Measurements from ENCODE around the gene TPK1. TPM values are rescaled to one million over a fixed set of nuclear protein-coding genes. Genes with fewer than 3 reads are reported as not detected.

The TPK1 gene
- total and polyA plus RNA-seq, 5 experiments from 2014 or later, result 26.1 to 32.6 (median 26.6) TPM

DNA sequence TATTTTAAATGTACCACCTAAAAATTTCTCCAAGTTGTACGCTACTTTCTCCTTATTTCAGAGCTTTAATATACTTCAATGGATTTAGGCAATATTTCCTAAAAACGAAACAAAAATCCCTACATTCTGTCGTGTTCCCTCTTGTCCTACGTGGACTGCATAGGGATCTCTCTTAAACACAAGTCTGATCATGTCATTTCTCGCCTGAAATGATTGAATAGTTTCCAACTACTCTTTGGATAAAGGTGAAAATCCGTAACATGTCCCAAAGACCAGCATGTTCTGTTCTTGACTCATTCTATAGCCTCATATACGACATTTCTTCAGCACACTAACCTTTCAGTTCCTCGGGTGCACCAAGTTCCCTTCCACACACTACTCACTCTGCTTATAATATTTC, 17.7 kb upstream of the TPK1 start:
- Mint-ChIP-seq H3K4me1 (peaks cover 0 to 3% (median 0%) of the 10 kb centered on the region in 4 donors), H3K9me3 (peaks cover 0 to 14% (median 3%) of the 10 kb centered on the region in 9 donors), H3K36me3 (peaks cover 0 to 7% (median 5%) of the 10 kb centered on the region in 3 donors), H3K4me3 (no peak overlapping the region), H3K27ac (no peak overlapping the region), H3K27me3 (peaks cover 0 to 2% (median 0%) of the 10 kb centered on the region in 5 donors)
- ATAC-seq (no peak), DNase-seq (no peak)
- POLR2A ChIA-PET, result interaction anchor here (1.3 kb wide), 1 partner anchor 17 kb away, joined by 6 read pairs; the partner anchor contains the start of gene TPK1

DNA sequence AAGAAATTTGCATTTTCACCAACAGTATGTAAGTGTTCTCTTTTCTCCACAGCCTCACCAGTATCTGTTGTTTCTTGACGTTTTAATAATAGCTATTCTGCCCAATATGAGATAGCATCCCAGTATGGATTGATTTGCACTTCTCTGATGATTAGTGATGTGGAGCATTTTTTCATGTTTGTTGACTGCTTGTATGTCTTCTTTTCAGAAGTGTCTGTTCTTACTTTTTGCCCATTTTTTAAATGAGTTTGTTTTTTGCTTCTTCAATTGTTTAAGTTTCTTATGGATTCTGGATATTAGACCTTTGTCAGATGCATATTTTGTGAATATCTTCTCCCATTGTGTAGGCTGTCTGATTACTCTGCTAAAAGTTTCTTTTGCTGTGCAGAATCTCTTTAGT, 12.2 kb upstream of the TPK1 start:
- Mint-ChIP-seq H3K36me3 (peaks cover 0 to 13% (median 7%) of the 10 kb centered on the region in 3 donors), H3K4me3 (no peak overlapping the region), H3K27me3 (peaks cover 0 to 3% (median 0%) of the 10 kb centered on the region in 5 donors), H3K9me3 (peaks cover 0 to 26% (median 9%) of the 10 kb centered on the region in 9 donors), H3K4me1 (peaks cover 0 to 2% (median under 1%) of the 10 kb centered on the region in 4 donors), H3K27ac (no peak overlapping the region)
- no peak for DNase-seq
- POLR2A ChIA-PET, result no interaction called here
- no peak for ATAC-seq

DNA sequence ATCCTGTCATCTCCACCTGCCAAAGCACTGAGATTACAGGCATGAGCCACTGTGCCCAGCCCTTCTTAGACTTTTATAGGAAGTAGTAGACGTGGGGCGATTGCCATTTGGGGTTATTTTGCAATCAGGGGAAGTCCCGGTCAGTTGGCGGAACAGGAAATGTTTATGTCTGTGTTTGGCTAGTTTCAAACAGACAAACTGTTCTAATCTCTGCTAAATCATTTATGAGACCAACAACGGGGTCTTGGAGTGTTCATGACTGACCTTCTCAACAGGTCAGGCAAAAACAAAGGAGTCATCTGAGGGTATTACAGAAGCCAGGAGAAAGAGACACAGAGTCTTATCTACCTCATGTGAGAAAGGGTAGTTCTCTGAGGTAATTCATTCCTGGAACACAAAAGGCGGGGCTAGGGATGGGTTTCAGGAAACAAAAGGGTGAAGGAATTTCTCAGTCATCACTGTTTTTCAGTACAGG, 6.6 kb upstream of the TPK1 start:
- Mint-ChIP-seq H3K9me3 (peaks cover under 1 to 31% (median 12%) of the 10 kb centered on the region in 9 donors), H3K27ac (peak overlapping the region in 4 of 10 donors; percentile 44 to 88 (median 48)), H3K4me1 (peaks cover 5 to 16% (median 7%) of the 10 kb centered on the region in 4 donors), H3K36me3 (peaks cover 0 to 25% (median 22%) of the 10 kb centered on the region in 3 donors), H3K4me3 (peak overlapping the region in 1 of 10 donors; percentile 61), H3K27me3 (peaks cover 0 to 3% (median 0%) of the 10 kb centered on the region in 5 donors)
- ATAC-seq (peak in 1 of 2 donors; percentile 25), DNase-seq (peak in 1 of 10 donors; percentile 16)
- POLR2A ChIA-PET, result no interaction called here

GRCh38 chr7:144836545-144836842, 641 bp upstream of the TPK1 start:
- POLR2A ChIA-PET, result interaction anchor here (0.6 to 5.6 kb wide), 21 partner anchors 9 to 98 kb away, joined by 3 to 307 read pairs (median 7); no protein-coding TSS in a partner anchor
- Mint-ChIP-seq H3K27me3 (no peaks in the 10 kb centered on the region), H3K36me3 (peaks cover 0 to 36% (median 27%) of the 10 kb centered on the region in 3 donors), H3K27ac (peak overlapping the region; percentile 87 to 99 (median 94)), H3K9me3 (peaks cover 6 to 35% (median 18%) of the 10 kb centered on the region in 9 donors), H3K4me3 (peak overlapping the region; percentile 74 to 98 (median 82)), H3K4me1 (peaks cover 8 to 42% (median 33%) of the 10 kb centered on the region in 4 donors)
- DNase-seq, result no peak
- no peak for ATAC-seq

DNA sequence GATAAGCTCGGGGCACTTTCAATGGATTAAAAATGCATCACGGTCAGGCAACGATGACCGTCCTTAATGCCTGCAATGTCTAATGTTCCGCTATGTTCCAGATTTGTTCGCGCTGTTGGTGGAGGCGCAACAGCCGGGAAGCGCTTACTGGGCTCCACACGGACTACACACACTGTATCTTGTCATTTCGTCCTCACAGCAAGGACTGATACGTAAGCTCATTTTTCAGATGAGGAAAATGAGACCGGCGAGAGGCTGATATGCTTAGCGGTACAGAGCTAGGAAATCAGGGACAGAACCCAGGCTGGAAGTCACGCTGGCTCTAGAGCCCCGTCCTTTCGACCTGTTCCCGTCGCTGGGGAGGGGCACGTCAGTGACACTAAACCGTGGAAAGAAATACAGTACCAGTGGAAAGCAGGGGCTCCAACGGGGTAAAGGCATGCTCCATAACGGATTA, 670 bp downstream of the TPK1 start:
- DNase-seq (peak in 3 of 10 donors; percentile 22 to 67 (median 35)), ATAC-seq (peak; percentile 39 to 46)
- peaks cover 3 to 35% (median 26%) of the 10 kb centered on the region in 3 donors for H3K36me3 Mint-ChIP-seq
- H3K27ac Mint-ChIP-seq, result peak overlapping the region; percentile 98 to 99 (median 99)
- POLR2A ChIA-PET, result interaction anchor here (0.7 to 5.6 kb wide), 25 partner anchors 8 to 1428 kb away, joined by 3 to 307 read pairs (median 7); partner anchors contain the start of gene TCAF1
- H3K4me3 Mint-ChIP-seq, result peak overlapping the region; percentile 91 to 99 (median 98)
- peaks cover 6 to 36% (median 15%) of the 10 kb centered on the region in 9 donors for H3K9me3 Mint-ChIP-seq
- no peaks in the 10 kb centered on the region for H3K27me3 Mint-ChIP-seq
- H3K4me1 Mint-ChIP-seq, result peaks cover 13 to 48% (median 44%) of the 10 kb centered on the region in 4 donors

DNA sequence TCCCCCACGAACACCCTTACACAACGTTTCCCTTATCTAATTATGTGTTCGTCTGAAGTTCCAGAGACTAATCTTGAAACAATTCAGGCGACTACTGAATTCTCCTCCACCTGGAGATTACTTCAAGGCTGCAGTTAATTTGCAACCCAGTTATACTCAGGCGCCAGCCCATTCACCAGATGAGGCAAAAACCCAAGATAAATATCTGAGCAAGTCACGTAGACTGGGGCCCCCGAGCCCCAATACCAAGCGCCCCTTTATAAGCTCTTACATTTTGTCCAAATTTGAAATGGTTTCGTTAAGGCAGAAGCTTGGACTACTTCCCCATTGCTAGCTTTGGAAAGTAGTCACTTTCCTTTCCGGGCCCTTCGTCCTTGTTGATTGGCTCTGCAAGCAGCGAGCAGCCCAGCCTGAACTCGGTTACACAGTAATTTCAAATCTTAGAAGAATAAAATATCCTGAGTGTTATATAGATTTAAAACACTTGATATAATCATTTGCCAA, 1.2 kb downstream of the TPK1 start:
- peak overlapping the region; percentile 98 to 99 (median 99) for H3K27ac Mint-ChIP-seq
- peaks cover 3 to 30% (median 21%) of the 10 kb centered on the region in 3 donors for H3K36me3 Mint-ChIP-seq
- no peaks in the 10 kb centered on the region for H3K27me3 Mint-ChIP-seq
- peaks cover 6 to 33% (median 15%) of the 10 kb centered on the region in 9 donors for H3K9me3 Mint-ChIP-seq
- peaks cover 15 to 52% (median 48%) of the 10 kb centered on the region in 4 donors for H3K4me1 Mint-ChIP-seq
- peak overlapping the region; percentile 91 to 99 (median 98) for H3K4me3 Mint-ChIP-seq
- POLR2A ChIA-PET, result interaction anchor here (0.7 to 5.6 kb wide), 18 partner anchors 13 to 1427 kb away, joined by 3 to 307 read pairs (median 8); partner anchors contain the start of gene TCAF1
- ATAC-seq, result peak; percentile 11 to 41
- DNase-seq, result peak in 9 of 10 donors; percentile 9 to 71 (median 30)

DNA sequence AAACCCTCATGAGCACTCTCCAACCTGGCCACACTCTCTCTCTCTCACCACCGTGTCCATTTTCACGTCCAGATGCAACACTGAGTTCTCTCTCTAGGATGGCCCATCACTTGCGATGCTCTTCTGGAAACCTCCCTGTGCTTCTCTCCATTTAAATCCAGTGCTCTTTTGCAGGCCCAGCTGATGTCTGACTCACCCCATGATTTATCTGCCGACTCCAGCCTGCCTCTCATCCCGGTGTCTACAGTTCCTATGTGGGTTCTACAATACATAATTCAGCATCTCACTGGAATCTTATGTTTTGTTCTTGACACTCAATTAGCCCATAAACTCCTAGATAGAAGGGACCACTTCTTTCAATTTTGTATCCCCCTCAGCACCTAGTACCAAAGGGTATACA, 5.0 kb downstream of the TPK1 start:
- DNase-seq (no peak), ATAC-seq (no peak)
- peak overlapping the region in 5 of 10 donors; percentile 0 to 38 (median 4) for H3K4me3 Mint-ChIP-seq
- H3K4me1 Mint-ChIP-seq, result peaks cover 20 to 60% (median 54%) of the 10 kb centered on the region in 4 donors
- peak overlapping the region; percentile 8 to 99 (median 67) for H3K27ac Mint-ChIP-seq
- H3K9me3 Mint-ChIP-seq, result peaks cover 0 to 9% (median 0%) of the 10 kb centered on the region in 9 donors
- H3K27me3 Mint-ChIP-seq, result no peaks in the 10 kb centered on the region
- peaks cover 0 to 9% (median 3%) of the 10 kb centered on the region in 3 donors for H3K36me3 Mint-ChIP-seq
- POLR2A ChIA-PET, result interaction anchor here (1.5 kb wide), 1 partner anchor 9 kb away, joined by 7 read pairs; no protein-coding TSS in a partner anchor

DNA sequence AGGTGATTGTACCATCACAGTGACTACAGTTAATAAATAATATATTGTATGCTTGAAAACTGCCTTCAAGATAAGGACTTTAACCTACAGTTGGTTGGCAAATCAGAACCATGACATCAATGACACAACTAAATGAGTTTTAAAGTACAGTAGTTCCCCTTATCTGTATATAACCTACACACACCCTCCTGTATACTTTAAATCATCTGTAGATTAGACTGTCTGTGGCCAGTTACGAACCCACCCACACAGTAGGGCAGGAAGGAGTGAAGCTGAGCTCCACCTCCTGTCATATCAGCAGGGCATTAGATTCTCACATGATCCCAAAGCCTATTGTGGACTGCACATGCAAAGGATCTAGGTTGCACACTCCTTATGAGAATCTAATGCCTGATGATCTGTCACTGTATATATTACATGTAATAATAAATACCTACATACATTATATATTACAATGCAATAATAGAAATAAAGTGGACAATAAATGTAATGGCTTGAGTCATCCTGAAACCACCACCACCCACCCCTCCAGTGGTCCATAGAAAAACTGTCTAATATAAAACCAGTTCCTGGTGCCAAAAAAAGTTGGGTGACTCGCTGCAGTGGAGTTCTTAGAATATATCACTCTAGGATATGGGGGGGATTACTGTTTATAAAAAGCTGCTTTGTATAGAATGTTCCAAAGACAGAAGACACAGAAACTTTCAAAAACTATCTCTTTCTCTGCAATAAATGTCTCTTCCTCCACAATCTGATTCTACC, 5.6 kb downstream of the TPK1 start:
- Mint-ChIP-seq H3K27ac (peak overlapping the region; percentile 8 to 99 (median 82)), H3K36me3 (peaks cover 0 to 7% (median 3%) of the 10 kb centered on the region in 3 donors), H3K4me3 (peak overlapping the region in 4 of 10 donors; percentile 1 to 61 (median 36)), H3K27me3 (no peaks in the 10 kb centered on the region), H3K9me3 (peaks cover 0 to 9% (median 0%) of the 10 kb centered on the region in 9 donors), H3K4me1 (peaks cover 20 to 66% (median 56%) of the 10 kb centered on the region in 4 donors)
- DNase-seq (no peak), ATAC-seq (no peak)
- POLR2A ChIA-PET, result interaction anchor here (0.8 to 1.5 kb wide), 2 partner anchors 9 to 17 kb away, joined by 3 to 7 read pairs; no protein-coding TSS in a partner anchor

DNA sequence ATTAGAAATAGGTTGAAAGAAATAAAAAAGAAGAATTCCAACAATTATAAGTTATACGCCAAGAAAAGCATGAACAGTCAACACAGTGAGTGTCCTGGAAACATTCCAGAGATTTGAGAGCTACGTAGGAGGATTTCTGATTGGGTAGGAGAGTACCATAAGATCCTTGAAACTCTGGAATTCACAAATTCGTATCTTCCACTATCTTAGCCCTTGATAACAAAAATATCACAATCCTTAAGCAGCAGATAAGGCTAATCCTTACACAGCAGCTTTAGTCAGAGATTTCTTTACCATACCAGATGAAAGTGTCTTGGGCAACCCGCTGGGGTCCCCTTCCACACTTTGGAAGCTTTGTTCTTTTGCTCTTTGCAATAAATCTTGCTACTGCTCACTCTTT, 8.2 kb downstream of the TPK1 start:
- Mint-ChIP-seq H3K4me3 (no peak overlapping the region), H3K27ac (peak overlapping the region in 6 of 10 donors; percentile 53 to 99 (median 72)), H3K27me3 (no peaks in the 10 kb centered on the region), H3K36me3 (peaks cover 3 to 6% (median 5%) of the 10 kb centered on the region in 3 donors), H3K4me1 (peaks cover 19 to 60% (median 57%) of the 10 kb centered on the region in 4 donors), H3K9me3 (peaks cover 0 to 9% (median 0%) of the 10 kb centered on the region in 9 donors)
- POLR2A ChIA-PET, result interaction anchor here (0.7 to 1.2 kb wide), 3 partner anchors 8 to 88 kb away, joined by 3 to 12 read pairs (median 4); partner anchors contain the start of gene TPK1
- no peak for ATAC-seq
- no peak for DNase-seq

GRCh38 chr7:144826208-144826607, 9.6 kb downstream of the TPK1 start:
- Mint-ChIP-seq H3K36me3 (peaks cover 3 to 6% (median 5%) of the 10 kb centered on the region in 3 donors), H3K4me1 (peaks cover 24 to 69% (median 61%) of the 10 kb centered on the region in 4 donors), H3K27ac (peak overlapping the region in 4 of 10 donors; percentile 5 to 81 (median 55)), H3K27me3 (no peaks in the 10 kb centered on the region), H3K4me3 (no peak overlapping the region), H3K9me3 (peaks cover 0 to 8% (median 0%) of the 10 kb centered on the region in 9 donors)
- POLR2A ChIA-PET, result interaction anchor here (0.8 to 11.2 kb wide), 2 partner anchors 7 to 8 kb away, joined by 4 to 307 read pairs; partner anchors contain the start of gene TPK1
- ATAC-seq (no peak), DNase-seq (no peak)

- POLR2A ChIA-PET, result interaction anchor here (0.6 to 11.2 kb wide), 2 partner anchors 10 to 85 kb away, joined by 3 to 307 read pairs; partner anchors contain the start of gene TPK1
- peaks cover 0 to 6% (median 0%) of the 10 kb centered on the region in 3 donors for H3K36me3 Mint-ChIP-seq
- no peaks in the 10 kb centered on the region for H3K27me3 Mint-ChIP-seq
- H3K9me3 Mint-ChIP-seq, result no peaks in the 10 kb centered on the region
- no peak overlapping the region for H3K4me3 Mint-ChIP-seq
- DNase-seq (no peak), ATAC-seq (no peak)
- H3K4me1 Mint-ChIP-seq, result peaks cover 32 to 73% (median 65%) of the 10 kb centered on the region in 4 donors
- H3K27ac Mint-ChIP-seq, result peak overlapping the region in 2 of 10 donors; percentile 12 to 49
These were observed 11.5 kb downstream of the TPK1 start for GRCh38 chr7:144824360-144824759.

GRCh38 chr7:144822223-144822622, 13.6 kb downstream of the TPK1 start:
- peaks cover 38 to 83% (median 75%) of the 10 kb centered on the region in 4 donors for H3K4me1 Mint-ChIP-seq
- no peak overlapping the region for H3K4me3 Mint-ChIP-seq
- no peaks in the 10 kb centered on the region for H3K27me3 Mint-ChIP-seq
- POLR2A ChIA-PET, result interaction anchor here (2.2 to 11.2 kb wide), 2 partner anchors 8 to 12 kb away, joined by 7 to 307 read pairs; partner anchors contain the start of gene TPK1
- ATAC-seq (no peak), DNase-seq (no peak)
- H3K36me3 Mint-ChIP-seq, result peaks cover 0 to 8% (median 0%) of the 10 kb centered on the region in 3 donors
- H3K27ac Mint-ChIP-seq, result peak overlapping the region in 7 of 10 donors; percentile 1 to 73 (median 50)
- peaks cover 0 to 5% (median 0%) of the 10 kb centered on the region in 9 donors for H3K9me3 Mint-ChIP-seq

Measured in naive thymus-derived CD8-positive, alpha-beta T cell (primary cell).